ENCODE measurements around the gene DNAJC4. TPM values are rescaled to one million over a fixed set of nuclear protein-coding genes. Genes with fewer than 3 reads are reported as not detected.

DNAJC4 gene
- total and polyA plus RNA-seq, 9 of the 15 experiments (the other 6 are each of a cell fraction or from before 2014, with no cell fraction given) = 4.0 to 32.6 (median 19.9) TPM

- TF ChIP-seq CCAR2 (IDR thresholded peaks at IDR 0.05; ENCODE audit: low read depth, low read length) (no peak), SRSF7 (optimal IDR thresholded peaks at IDR 0.05; ENCODE audit: low read depth, low read length) (no peak), STAT5B (CRISPR knock-in tag; IDR thresholded peaks at IDR 0.05) (no peak), RFX5 (IDR thresholded peaks at IDR 0.05; ENCODE audit: low read depth, low read length) (no peak), HMG20B (CRISPR knock-in tag; IDR thresholded peaks at IDR 0.05) (no peak), HNRNPH1 (optimal IDR thresholded peaks at IDR 0.05; ENCODE audit: low read depth, low read length) (no peak), ZNF175 (CRISPR knock-in tag; IDR thresholded peaks at IDR 0.05; ENCODE audit: low read depth) (peak; percentile 66; the same call in 1 of the 2 replicates), XRCC3 (IDR thresholded peaks at IDR 0.05) (no peak), ZNF165 (CRISPR knock-in tag; IDR thresholded peaks at IDR 0.05; ENCODE audit: borderline replicate concordance) (no peak), FOXM1 (IDR thresholded peaks at IDR 0.05; ENCODE audit: low read depth) (no peak), FOXM1 (CRISPR knock-in tag; IDR thresholded peaks at IDR 0.05; ENCODE audit: low read depth) (no peak), TOE1 (IDR thresholded peaks at IDR 0.05; ENCODE audit: borderline replicate concordance) (no peak; the same call in 1 of the 2 replicates), TOE1 (CRISPR knock-in tag; IDR thresholded peaks at IDR 0.05; ENCODE audit: borderline replicate concordance, low read depth) (no peak), ZNF76 (CRISPR knock-in tag; IDR thresholded peaks at IDR 0.05; ENCODE audit: borderline replicate concordance) (no peak), CSDE1 (IDR thresholded peaks at IDR 0.05) (no peak), PTTG1 (tag; IDR thresholded peaks at IDR 0.05; ENCODE audit: low read depth) (no peak), MYBL2 (IDR thresholded peaks at IDR 0.05; ENCODE audit: low read depth) (no peak), MYBL2 (CRISPR knock-in tag; IDR thresholded peaks at IDR 0.05; ENCODE audit: borderline replicate concordance) (no peak)
- TF ChIP-seq, protein P1, sequence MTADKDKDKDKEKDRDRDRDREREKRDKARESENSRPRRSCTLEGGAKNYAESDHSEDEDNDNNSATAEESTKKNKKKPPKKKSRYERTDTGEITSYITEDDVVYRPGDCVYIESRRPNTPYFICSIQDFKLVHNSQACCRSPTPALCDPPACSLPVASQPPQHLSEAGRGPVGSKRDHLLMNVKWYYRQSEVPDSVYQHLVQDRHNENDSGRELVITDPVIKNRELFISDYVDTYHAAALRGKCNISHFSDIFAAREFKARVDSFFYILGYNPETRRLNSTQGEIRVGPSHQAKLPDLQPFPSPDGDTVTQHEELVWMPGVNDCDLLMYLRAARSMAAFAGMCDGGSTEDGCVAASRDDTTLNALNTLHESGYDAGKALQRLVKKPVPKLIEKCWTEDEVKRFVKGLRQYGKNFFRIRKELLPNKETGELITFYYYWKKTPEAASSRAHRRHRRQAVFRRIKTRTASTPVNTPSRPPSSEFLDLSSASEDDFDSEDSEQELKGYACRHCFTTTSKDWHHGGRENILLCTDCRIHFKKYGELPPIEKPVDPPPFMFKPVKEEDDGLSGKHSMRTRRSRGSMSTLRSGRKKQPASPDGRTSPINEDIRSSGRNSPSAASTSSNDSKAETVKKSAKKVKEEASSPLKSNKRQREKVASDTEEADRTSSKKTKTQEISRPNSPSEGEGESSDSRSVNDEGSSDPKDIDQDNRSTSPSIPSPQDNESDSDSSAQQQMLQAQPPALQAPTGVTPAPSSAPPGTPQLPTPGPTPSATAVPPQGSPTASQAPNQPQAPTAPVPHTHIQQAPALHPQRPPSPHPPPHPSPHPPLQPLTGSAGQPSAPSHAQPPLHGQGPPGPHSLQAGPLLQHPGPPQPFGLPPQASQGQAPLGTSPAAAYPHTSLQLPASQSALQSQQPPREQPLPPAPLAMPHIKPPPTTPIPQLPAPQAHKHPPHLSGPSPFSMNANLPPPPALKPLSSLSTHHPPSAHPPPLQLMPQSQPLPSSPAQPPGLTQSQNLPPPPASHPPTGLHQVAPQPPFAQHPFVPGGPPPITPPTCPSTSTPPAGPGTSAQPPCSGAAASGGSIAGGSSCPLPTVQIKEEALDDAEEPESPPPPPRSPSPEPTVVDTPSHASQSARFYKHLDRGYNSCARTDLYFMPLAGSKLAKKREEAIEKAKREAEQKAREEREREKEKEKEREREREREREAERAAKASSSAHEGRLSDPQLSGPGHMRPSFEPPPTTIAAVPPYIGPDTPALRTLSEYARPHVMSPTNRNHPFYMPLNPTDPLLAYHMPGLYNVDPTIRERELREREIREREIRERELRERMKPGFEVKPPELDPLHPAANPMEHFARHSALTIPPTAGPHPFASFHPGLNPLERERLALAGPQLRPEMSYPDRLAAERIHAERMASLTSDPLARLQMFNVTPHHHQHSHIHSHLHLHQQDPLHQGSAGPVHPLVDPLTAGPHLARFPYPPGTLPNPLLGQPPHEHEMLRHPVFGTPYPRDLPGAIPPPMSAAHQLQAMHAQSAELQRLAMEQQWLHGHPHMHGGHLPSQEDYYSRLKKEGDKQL (CRISPR knock-in tag; IDR thresholded peaks at IDR 0.05; ENCODE audit: borderline replicate concordance) = no peak
- TF ChIP-seq, protein P2, sequence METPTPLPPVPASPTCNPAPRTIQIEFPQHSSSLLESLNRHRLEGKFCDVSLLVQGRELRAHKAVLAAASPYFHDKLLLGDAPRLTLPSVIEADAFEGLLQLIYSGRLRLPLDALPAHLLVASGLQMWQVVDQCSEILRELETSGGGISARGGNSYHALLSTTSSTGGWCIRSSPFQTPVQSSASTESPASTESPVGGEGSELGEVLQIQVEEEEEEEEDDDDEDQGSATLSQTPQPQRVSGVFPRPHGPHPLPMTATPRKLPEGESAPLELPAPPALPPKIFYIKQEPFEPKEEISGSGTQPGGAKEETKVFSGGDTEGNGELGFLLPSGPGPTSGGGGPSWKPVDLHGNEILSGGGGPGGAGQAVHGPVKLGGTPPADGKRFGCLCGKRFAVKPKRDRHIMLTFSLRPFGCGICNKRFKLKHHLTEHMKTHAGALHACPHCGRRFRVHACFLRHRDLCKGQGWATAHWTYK (CRISPR knock-in tag; IDR thresholded peaks at IDR 0.05) = peak; percentile 50; the same call in 1 of the 2 replicates
Measured at GRCh38 chr11:64207256-64208085, 22.9 kb upstream of the DNAJC4 start (continued).
